HG02571 (cell line): ENCODE results near the gene TXNRD2.

Source experiments
- ATAC-seq: cut with Tn5 transposase; IDR thresholded peaks from one replicate; pipeline ENCODE4 v1.9.1; 2021; ENCODE audit warnings: mild to moderate bottlenecking, moderate library complexity; ENCODE audit not compliant: unreplicated experiment

Gene TXNRD2

DNA sequence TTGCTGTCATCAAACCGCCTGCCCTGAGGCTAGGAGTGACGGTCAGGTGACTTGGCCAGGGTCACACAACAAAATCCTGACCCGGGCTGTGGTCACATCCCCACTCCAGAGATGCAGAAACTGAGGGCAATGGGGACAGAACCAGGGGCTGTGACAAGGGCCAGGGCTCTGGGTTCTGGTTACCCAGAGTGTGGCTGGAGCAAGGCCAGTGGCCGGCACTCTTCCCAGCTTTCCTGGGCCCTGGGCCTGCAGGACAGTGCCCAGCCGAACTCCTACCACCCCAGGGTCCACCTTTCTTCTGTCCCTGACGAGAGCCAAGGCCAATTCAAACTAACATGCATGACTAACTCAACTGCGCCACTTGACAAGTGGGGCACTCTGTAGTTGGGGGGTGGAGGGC lies 39.1 kb upstream of the TXNRD2 start:
- ATAC-seq = no peak

DNA sequence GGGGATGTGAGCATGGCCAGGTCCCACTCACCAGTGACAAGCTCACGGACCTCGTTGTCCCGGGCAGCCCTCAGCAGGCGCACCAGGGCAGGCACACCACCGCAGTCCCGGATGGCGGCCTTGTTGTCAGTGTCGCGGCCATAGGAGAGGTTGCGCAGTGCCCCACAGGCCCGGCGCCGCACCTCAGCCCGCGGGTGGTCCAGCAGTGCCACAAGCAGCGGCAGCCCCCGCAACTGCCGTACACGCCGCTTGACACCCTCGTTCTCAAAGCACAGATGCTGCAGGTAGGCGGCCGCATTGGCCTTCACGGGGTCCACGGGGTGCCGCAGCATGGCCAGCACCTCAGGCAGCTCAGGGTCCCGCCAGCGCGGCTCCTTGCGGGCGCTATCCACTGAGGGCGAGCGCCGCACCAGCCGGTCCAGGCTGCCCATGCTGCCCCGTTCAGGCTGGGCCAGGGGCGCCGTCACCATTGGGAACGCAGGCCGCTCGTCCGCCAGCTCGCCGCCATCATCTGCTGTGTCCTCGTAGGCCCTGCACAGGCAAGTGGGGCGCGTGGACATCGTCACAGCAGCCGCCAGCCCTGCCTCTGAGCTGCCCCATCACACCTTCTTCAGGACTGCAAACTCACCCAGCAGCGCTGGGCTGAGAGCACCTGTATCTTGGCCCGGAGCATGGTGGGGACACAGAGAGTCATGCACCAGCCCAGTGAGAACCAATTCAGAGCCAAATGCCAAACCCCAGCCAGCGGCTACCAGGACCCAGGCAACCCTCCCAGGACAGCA lies 38.3 kb upstream of the TXNRD2 start:
- no peak for ATAC-seq

DNA sequence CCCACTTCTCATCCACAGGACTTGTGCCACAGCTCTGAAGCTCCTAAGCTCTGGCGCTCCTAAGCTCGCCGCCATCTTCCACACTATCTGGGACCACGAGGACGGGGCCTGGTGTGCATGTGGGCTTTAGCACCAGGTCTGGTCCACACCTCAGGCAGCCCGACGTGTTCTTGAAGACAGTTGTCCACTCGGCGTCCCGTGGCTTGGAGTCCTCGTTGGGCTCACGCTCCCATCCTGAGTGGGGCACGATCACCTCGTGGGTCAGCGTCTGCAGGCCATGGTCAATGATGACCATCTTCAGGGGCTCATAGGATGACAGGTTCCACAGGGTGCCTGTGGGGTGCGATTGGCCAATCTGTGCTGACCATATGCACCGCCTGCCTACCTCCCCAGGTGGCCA lies 37.1 kb upstream of the TXNRD2 start:
- no peak for ATAC-seq

- no peak for ATAC-seq
Observed at GRCh38 chr22:19977296-19978243, 36.0 kb upstream of the TXNRD2 start.

DNA sequence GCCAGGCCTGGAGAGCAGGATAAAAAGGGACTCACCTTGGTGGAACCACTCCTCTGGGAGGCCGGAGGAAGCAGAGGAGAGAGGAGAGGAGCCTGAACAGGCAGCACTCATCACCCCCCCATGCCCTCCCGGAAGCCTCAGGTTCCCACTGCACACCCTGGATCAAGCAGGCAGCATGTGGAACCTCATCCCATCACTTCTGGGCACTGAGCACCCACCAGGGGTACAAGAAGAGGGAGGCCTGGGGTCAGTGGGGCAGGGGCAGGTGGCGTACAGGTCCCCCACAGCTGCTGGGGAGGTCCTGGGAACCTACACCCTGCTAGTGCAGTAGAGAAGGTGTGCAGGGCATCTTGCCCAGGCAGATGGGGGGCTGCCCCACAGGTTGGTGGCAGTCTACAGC lies 35.1 kb upstream of the TXNRD2 start:
- no peak for ATAC-seq

GRCh38 chr22:19975707-19976035 lies 34.1 kb upstream of the TXNRD2 start:
- no peak for ATAC-seq

- ATAC-seq = no peak
Observed at GRCh38 chr22:19974935-19975706, 33.5 kb upstream of the TXNRD2 start.

- no peak for ATAC-seq
Observed at GRCh38 chr22:19974268-19974861, 32.7 kb upstream of the TXNRD2 start.

DNA sequence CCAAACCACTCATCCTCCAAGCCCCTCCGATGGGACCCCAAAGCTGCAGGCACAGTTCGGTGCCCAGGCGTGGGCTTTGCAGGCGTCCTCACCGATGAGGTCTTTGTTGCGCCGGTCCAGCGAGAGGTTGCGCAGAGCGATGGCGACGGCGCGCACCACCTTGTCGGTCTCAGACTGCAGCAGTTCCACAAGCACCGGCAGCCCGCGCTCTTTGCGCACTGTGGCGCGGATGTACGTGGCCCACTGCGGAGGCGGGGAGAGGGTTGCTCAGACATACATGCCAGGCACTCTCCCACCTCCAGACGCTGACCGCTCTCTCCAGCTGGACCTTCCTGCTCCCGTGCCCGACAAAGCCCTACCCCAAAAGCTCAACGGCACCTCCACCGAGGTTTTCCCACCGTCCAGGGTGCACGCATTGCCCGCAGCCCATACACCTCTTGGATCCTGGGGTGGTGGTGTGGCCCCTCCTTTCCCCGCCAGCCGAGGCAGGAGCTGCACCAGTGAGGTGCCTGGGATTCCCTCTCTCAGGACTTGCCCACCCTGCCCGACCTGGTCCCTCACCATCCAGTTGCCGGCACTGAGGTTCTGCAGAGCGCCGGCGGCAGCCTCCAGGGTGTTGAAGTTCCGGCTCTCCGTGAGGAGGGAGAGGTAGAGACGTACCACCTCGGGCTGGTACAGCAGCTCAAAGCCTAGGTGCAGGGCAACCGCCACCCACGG lies 32.1 kb upstream of the TXNRD2 start:
- no peak for ATAC-seq

DNA sequence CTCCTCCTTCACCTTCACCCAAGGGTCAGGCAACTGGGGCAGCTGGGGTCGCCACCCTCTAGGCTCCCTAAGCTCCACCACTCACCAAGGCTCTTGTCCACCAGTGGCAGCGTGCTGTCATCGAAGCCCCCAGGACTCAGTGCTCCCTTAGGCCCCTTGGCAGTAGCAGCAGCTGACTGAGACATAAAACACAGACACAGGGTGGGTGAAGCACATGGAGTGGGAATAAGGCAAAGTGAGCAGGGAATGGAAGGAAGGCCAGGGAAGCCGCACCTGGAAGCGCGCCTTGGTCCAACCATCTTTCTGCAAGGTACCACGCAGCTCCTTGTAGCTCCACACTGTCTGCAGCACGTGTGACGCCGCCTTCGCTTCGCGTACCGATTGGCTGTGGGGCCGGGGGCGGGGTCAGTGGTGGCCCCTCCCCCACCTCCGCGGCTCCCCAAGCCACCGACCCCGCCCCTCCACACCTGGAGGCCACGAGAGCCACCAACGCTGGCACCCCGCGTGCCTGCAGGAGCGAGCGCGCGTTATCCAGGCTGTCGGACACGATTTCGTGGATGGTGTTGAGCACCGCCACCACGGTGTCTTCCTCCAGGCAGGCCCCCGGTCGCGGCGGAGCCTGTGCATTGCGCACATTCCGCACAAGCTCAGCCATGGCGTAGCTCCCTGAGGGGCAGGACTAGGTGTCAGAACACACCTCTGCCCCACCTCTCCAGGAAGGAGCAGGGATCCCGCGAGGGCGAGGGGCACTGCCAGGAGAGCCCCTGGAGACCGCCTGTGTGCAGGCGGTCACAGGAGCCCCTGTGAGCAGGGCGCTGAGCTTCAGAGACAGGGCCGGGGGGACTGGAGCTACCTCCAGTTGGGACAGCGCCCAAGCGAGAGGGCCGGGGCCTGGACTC lies 31.3 kb upstream of the TXNRD2 start:
- ATAC-seq = no peak

GRCh38 chr22:19972251-19972650 lies 30.6 kb upstream of the TXNRD2 start:
- no peak for ATAC-seq

DNA sequence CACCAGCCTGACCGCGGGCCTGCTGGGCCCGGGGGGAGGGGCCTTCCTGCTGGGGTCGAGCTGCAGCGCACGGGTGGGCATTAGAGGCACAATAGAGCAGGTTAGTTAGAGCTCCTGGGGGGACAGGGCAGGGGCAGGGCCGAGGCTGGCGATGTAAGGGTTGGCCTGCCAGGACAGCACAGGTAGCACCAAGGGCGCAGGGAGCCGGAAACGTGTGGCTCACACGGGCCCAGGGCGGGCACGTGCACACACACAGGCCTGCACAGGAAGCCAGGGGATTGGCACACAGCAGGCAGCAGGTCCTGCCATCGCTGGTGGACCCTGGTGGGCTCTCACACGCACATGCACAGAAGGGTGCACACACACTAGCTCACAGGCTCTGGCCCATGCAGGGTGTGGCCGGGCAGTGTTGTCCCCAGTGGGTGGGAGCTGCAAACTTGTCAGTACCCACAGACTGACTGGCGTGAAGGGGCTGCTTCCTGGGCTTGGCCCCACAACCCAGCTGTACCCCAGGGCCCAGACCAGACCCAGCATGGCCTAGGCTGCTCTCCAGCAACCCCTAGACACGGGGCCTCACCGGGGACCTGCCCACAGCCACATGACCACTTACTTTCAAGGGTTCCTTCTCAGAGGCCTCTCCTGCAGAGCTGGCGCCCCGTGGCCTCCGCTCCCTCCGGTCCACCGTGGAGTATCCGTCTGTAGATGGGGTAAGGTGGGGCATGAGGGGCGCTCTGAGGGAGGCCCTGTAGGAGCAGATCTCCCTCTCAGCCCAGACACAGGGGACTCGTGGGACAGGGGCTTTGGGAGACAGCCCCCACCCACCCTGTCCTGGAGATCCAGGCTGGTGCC lies 29.9 kb upstream of the TXNRD2 start:
- ATAC-seq = no peak

GRCh38 chr22:19970479-19971275 lies 29.1 kb upstream of the TXNRD2 start:
- ATAC-seq = no peak

DNA sequence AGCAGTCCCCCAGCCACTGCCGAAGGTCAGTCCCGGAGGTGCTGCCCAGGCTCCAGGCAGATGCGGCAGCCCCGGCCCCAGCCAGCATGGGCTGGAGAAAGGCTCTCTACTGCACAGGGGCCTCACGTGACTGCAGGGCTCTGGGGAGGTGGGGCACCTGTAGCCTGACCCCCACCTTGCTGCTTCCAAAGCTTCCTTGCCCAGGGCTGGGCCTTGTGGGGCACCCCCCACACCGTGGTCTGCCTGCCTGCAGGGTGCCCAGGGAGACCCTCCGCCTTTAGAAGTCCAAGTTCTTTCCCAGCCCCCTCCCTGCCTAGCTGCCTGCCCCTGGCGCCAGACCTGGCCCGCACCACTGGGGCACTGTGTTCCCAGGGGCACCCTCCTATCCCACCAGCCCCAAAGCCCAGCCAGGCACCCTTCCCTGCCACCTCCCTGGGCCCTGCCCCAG lies 28.4 kb upstream of the TXNRD2 start:
- ATAC-seq = no peak

DNA sequence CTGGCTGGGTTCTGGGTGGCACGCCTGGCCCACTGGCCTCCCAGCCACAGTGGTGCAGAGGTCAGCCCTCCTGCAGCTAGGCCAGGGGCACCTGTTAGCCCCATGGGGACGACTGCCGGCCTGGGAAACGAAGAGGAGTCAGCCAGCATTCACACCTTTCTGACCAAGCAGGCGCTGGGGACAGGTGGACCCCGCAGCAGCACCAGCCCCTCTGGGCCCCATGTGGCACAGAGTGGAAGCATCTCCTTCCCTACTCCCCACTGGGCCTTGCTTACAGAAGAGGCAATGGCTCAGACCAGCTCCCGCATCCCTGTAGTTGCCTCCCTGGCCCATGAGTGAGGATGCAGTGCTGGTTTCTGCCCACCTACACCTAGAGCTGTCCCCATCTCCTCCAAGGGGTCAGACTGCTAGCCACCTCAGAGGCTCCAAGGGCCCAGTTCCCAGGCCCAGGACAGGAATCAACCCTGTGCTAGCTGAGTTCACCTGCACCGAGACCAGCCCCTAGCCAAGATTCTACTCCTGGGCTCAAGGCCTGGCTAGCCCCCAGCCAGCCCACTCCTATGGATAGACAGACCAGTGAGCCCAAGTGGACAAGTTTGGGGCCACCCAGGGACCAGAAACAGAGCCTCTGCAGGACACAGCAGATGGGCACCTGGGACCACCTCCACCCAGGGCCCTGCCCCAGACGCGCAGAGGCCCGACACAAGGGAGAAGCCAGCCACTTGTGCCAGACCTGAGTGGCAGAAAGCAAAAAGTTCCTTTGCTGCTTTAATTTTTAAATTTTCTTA lies 27.7 kb upstream of the TXNRD2 start:
- ATAC-seq = no peak

DNA sequence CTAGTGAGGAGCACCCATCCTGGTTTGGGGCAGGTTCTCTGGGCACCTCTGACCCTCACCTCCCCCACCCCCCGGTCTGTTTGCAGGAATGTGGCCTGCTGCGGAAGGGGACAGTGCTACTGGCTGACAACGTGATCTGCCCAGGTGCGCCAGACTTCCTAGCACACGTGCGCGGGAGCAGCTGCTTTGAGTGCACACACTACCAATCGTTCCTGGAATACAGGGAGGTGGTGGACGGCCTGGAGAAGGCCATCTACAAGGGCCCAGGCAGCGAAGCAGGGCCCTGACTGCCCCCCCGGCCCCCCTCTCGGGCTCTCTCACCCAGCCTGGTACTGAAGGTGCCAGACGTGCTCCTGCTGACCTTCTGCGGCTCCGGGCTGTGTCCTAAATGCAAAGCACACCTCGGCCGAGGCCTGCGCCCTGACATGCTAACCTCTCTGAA lies 26.9 kb upstream of the TXNRD2 start:
- ATAC-seq = no peak
